ENCODE measurements around the gene CRKL.
"Not testable (repeated sequence)": the region's sequence is repeated elsewhere in the genome, so short reads cannot be mapped to it uniquely, and the experiment has no call there.

CRKL gene

GRCh38 chr22:20970939-20971657, 53.9 kb downstream of the CRKL start:
- no peak for DNase-seq

GRCh38 chr22:20972014-20972694, 54.9 kb downstream of the CRKL start:
- not testable (repeated sequence) for DNase-seq

- DNase-seq = no peak
These were observed 55.8 kb downstream of the CRKL start for GRCh38 chr22:20972933-20973577.

GRCh38 chr22:20973634-20974286, 56.6 kb downstream of the CRKL start:
- DNase-seq = no peak

GRCh38 chr22:20974336-20974955, 57.2 kb downstream of the CRKL start:
- no peak for DNase-seq

GRCh38 chr22:20975541-20976290, 58.5 kb downstream of the CRKL start:
- no peak for DNase-seq

- DNase-seq = no peak
These were observed 59.2 kb downstream of the CRKL start for GRCh38 chr22:20976291-20976877.

GRCh38 chr22:20977019-20977418, 59.8 kb downstream of the CRKL start:
- no peak for DNase-seq

GRCh38 chr22:20977516-20978170, 60.4 kb downstream of the CRKL start:
- no peak for DNase-seq

- DNase-seq = no peak
These were observed 61.2 kb downstream of the CRKL start for GRCh38 chr22:20978419-20978818.

- peak; percentile 81 for DNase-seq
These were observed 62.1 kb downstream of the CRKL start for GRCh38 chr22:20979243-20979809.

- DNase-seq = no peak
These were observed 62.8 kb downstream of the CRKL start for GRCh38 chr22:20979940-20980453.

- DNase-seq = no peak
These were observed 63.3 kb downstream of the CRKL start for GRCh38 chr22:20980523-20980922.

GRCh38 chr22:20980938-20981722, 63.9 kb downstream of the CRKL start:
- no peak for DNase-seq

GRCh38 chr22:20981787-20982562, 64.8 kb downstream of the CRKL start, which contains the start of gene LZTR1:
Gene LZTR1, plus strand, starts transcription at chr22:20982297. Its CDS starts 75 bp downstream, at chr22:20982372.
- DNase-seq = peak; percentile 90

- DNase-seq = no peak
These were observed 65.3 kb downstream of the CRKL start for GRCh38 chr22:20982563-20982882.

- DNase-seq = no peak
These were observed 66.0 kb downstream of the CRKL start for GRCh38 chr22:20983081-20983771.

GRCh38 chr22:20985720-20986119, 68.5 kb downstream of the CRKL start:
- no peak for DNase-seq
